ENCODE data around the gene CNTD1.
A peak's percentile ranks its signal among the peaks of the same experiment; 100 is the strongest.

CNTD1 gene

GRCh38 chr17:42784811-42785592 lies 13.7 kb upstream of the CNTD1 start:
- Mint-ChIP-seq H3K4me3 (no peak overlapping the region), H3K4me1 (peaks cover 31% of the 10 kb centered on the region)

GRCh38 chr17:42787266-42787665 lies 11.4 kb upstream of the CNTD1 start:
- no peaks in the 10 kb centered on the region for H3K9me3 Mint-ChIP-seq

More at GRCh38 chr17:42784811-42785592, 13.7 kb upstream of the CNTD1 start:
- DNase-seq (ENCODE audit: low spot score in 2 of 2) (no peak), ATAC-seq (peak; percentile 27)
- Mint-ChIP-seq H3K27ac (no peak overlapping the region), H3K9me3 (no peaks in the 10 kb centered on the region), H3K36me3 (peaks cover 4% of the 10 kb centered on the region)

GRCh38 chr17:42791948-42792347 lies 6.7 kb upstream of the CNTD1 start:
- no peaks in the 10 kb centered on the region for H3K9me3 Mint-ChIP-seq
- DNase-seq (ENCODE audit: low spot score in 2 of 2) (no peak), ATAC-seq (no peak)
- no peak overlapping the region for H3K27ac Mint-ChIP-seq
- no peak overlapping the region for H3K4me3 Mint-ChIP-seq
- peaks cover 25% of the 10 kb centered on the region for H3K4me1 Mint-ChIP-seq
- peaks cover 4% of the 10 kb centered on the region for H3K36me3 Mint-ChIP-seq

More at GRCh38 chr17:42787266-42787665, 11.4 kb upstream of the CNTD1 start:
- ATAC-seq (no peak), DNase-seq (ENCODE audit: low spot score in 2 of 2) (no peak)
- peaks cover 31% of the 10 kb centered on the region for H3K4me1 Mint-ChIP-seq
- peaks cover 4% of the 10 kb centered on the region for H3K36me3 Mint-ChIP-seq
- H3K4me3 Mint-ChIP-seq = no peak overlapping the region
- H3K27ac Mint-ChIP-seq = no peak overlapping the region

DNA sequence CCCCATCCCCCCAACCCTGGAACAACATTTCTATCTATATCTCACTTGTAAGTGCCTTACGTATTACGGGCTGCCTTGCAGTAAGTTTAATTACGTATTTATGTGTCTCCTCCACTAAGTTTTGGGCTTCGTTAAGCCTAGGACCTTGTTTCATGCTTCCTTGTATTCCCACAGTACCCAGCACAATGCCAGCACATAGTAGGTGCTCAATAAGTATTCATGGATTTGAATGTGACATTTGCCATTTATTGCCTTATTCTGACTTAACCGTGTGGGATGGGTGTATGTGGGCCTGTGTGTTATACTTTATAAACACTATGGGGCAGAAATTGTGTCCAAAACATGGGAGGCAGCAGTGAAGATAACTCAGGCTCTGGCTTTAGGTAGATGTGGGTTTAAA lies 6.1 kb upstream of the CNTD1 start:
- DNase-seq (ENCODE audit: low spot score in 2 of 2) (no peak), ATAC-seq (no peak)
- Mint-ChIP-seq H3K36me3 (peaks cover 4% of the 10 kb centered on the region), H3K4me3 (no peak overlapping the region), H3K27ac (no peak overlapping the region), H3K9me3 (no peaks in the 10 kb centered on the region), H3K4me1 (peaks cover 31% of the 10 kb centered on the region)

DNA sequence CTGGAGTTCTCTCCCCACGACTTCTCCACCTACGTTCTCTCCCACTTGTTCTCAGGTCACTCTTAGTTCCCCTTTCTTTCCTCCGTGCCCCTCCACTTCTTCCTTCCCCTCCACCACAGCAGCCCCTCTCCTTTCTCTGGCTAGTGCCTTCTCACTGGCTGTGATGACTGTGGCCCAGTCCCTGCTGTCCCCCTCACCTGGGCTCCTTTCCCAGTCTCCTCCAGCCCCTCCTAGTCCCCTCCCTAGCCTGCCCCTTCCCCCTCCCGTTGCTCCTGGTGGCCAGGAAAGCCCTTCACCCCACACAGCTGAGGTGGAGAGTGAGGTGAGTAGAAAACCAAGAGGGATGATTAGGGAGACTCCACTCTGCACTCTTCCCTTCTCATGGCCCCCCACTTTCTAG lies 3.6 kb upstream of the CNTD1 start:
- DNase-seq (ENCODE audit: low spot score in 2 of 2) (no peak), ATAC-seq (no peak)
- Mint-ChIP-seq H3K36me3 (no peaks in the 10 kb centered on the region), H3K9me3 (no peaks in the 10 kb centered on the region), H3K4me1 (peaks cover 42% of the 10 kb centered on the region), H3K4me3 (no peak overlapping the region), H3K27ac (peak overlapping the region; percentile 62)

GRCh38 chr17:42795465-42795864 lies 3.2 kb upstream of the CNTD1 start:
- Mint-ChIP-seq H3K36me3 (no peaks in the 10 kb centered on the region), H3K4me3 (no peak overlapping the region), H3K4me1 (peaks cover 42% of the 10 kb centered on the region), H3K27ac (peak overlapping the region; percentile 62), H3K9me3 (no peaks in the 10 kb centered on the region)
- no peak for ATAC-seq
- no peak for DNase-seq (ENCODE audit: low spot score in 2 of 2)

GRCh38 chr17:42796066-42796758 lies 2.4 kb upstream of the CNTD1 start:
- peaks cover 42% of the 10 kb centered on the region for H3K4me1 Mint-ChIP-seq
- ATAC-seq = no peak

GRCh38 chr17:42797067-42798007 lies 1.3 kb upstream of the CNTD1 start:
- H3K9me3 Mint-ChIP-seq = no peaks in the 10 kb centered on the region
- no peaks in the 10 kb centered on the region for H3K36me3 Mint-ChIP-seq
- DNase-seq (ENCODE audit: low spot score in 2 of 2) = no peak
- no peak for ATAC-seq
- H3K4me3 Mint-ChIP-seq = peak overlapping the region; percentile 96
- H3K4me1 Mint-ChIP-seq = peaks cover 42% of the 10 kb centered on the region
- H3K27ac Mint-ChIP-seq = peak overlapping the region; percentile 95

More at GRCh38 chr17:42796066-42796758, 2.4 kb upstream of the CNTD1 start:
- Mint-ChIP-seq H3K36me3 (no peaks in the 10 kb centered on the region), H3K27ac (peak overlapping the region; percentile 62), H3K4me3 (peak overlapping the region; percentile 28), H3K9me3 (no peaks in the 10 kb centered on the region)
- DNase-seq (ENCODE audit: low spot score in 2 of 2) = no peak

DNA sequence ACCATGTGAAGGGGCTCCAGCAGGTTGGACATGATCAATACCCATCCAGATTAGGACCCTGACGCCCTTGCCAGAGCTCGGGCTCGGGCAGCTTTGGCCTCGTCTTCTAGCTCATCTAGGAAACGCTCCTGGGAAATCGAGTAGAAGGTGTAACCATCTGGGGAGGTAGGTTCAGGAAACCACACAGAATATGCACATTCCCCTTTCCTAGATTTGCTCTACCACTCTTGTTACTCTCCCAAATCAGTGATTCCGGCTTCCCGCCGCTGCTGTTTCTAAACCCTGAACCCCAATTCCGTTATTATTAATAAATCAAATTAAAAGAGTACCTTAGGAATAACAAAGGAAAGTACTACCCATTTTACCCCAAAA lies 664 bp upstream of the CNTD1 start:
- no peaks in the 10 kb centered on the region for H3K9me3 Mint-ChIP-seq
- no peaks in the 10 kb centered on the region for H3K36me3 Mint-ChIP-seq
- ATAC-seq = no peak
- peaks cover 42% of the 10 kb centered on the region for H3K4me1 Mint-ChIP-seq
- DNase-seq (ENCODE audit: low spot score in 2 of 2) = no peak
- H3K4me3 Mint-ChIP-seq = peak overlapping the region; percentile 96
- peak overlapping the region; percentile 95 for H3K27ac Mint-ChIP-seq

GRCh38 chr17:42803074-42803883 lies 4.6 kb downstream of the CNTD1 start:
- DNase-seq (ENCODE audit: low spot score in 2 of 2) (no peak), ATAC-seq (no peak)
- Mint-ChIP-seq H3K27ac (peak overlapping the region; percentile 48), H3K36me3 (peaks cover under 1% of the 10 kb centered on the region), H3K4me3 (no peak overlapping the region), H3K9me3 (no peaks in the 10 kb centered on the region), H3K4me1 (peaks cover 8% of the 10 kb centered on the region)

GRCh38 chr17:42804918-42805367 lies 6.3 kb downstream of the CNTD1 start:
- Mint-ChIP-seq H3K4me1 (no peaks in the 10 kb centered on the region), H3K27ac (no peak overlapping the region), H3K9me3 (no peaks in the 10 kb centered on the region), H3K4me3 (no peak overlapping the region), H3K36me3 (peaks cover 17% of the 10 kb centered on the region)
- no peak for DNase-seq (ENCODE audit: low spot score in 2 of 2)
- ATAC-seq = no peak

DNA sequence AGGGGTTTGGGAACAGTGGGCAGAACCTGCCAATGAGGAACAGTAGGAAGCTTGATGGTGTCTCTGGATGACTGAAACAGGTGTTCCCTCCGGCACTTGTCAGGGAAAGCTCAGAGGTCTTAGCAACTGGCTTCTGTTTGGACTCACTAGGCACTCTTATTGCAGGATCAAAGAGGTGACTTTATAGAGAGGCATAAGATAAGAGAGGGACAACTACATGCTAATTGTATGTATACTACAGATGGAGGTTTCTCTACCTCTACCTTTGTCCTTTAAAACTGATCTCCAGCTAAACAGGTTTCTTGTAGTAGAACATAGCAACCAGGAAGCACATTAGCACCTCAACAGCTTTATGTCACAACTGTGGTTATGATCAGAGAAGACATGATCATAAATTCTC lies 7.6 kb downstream of the CNTD1 start:
- Mint-ChIP-seq H3K4me1 (no peaks in the 10 kb centered on the region), H3K4me3 (no peak overlapping the region), H3K9me3 (no peaks in the 10 kb centered on the region), H3K36me3 (peaks cover 30% of the 10 kb centered on the region), H3K27ac (peak overlapping the region; percentile 29)
- no peak for ATAC-seq
- no peak for DNase-seq (ENCODE audit: low spot score in 2 of 2)

DNA sequence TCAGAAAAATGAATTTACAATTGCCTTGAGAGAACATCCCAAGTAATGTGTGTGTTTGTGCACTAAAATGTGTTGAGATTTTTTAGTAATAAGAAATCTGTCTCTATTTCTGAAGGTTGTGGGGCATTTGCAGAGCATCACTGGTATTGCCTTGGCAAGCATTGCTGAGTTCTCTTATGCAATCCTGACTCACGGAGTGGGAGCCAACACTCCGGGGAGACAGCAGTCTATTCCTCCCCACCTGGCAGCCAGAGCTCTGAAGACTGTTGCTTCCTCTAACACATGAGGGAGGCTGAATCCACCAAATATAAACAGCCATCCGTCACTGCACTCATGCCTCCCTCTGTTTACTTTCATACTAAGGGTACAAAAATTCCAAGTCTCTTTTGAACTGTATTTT lies 10.6 kb downstream of the CNTD1 start:
- Mint-ChIP-seq H3K27ac (no peak overlapping the region), H3K4me3 (no peak overlapping the region), H3K4me1 (no peaks in the 10 kb centered on the region), H3K9me3 (no peaks in the 10 kb centered on the region), H3K36me3 (peaks cover 60% of the 10 kb centered on the region)
- ATAC-seq = no peak
- no peak for DNase-seq (ENCODE audit: low spot score in 2 of 2)

GRCh38 chr17:42814633-42815399 lies 16.2 kb downstream of the CNTD1 start:
- Mint-ChIP-seq H3K9me3 (no peaks in the 10 kb centered on the region), H3K27ac (no peak overlapping the region), H3K4me3 (no peak overlapping the region), H3K4me1 (peaks cover 6% of the 10 kb centered on the region), H3K36me3 (peaks cover 100% of the 10 kb centered on the region)
- DNase-seq (ENCODE audit: low spot score in 2 of 2) (no peak), ATAC-seq (no peak)
